ENCODE data around the gene EPRS1. TPM values are rescaled to one million over a fixed set of nuclear protein-coding genes. Genes with fewer than 3 reads are reported as not detected.

EPRS1 gene
- polyA plus RNA-seq (2011; rRNA removed) (113 and 167 TPM in 2 replicates), polyA plus RNA-seq (2017; fragmentation: RNase III; extraction: RNeasy Plus Mini Kit Qiagen cat#74134 plus additional on column Dnase treatment) (69.4 to 82.9 TPM (median 72.7 TPM) in 3 replicates), polyA minus RNA-seq (2011; rRNA and poly(A)+ RNA removed) (122 and 127 TPM in 2 replicates)
- polyA plus RNA-seq (2012; cell fraction: cytosol; rRNA removed), result 22.8 and 23.2 TPM in 2 replicates
- 23.8 and 27.2 TPM in 2 replicates for polyA plus RNA-seq (2012; cell fraction: nucleus; rRNA removed)

DNA sequence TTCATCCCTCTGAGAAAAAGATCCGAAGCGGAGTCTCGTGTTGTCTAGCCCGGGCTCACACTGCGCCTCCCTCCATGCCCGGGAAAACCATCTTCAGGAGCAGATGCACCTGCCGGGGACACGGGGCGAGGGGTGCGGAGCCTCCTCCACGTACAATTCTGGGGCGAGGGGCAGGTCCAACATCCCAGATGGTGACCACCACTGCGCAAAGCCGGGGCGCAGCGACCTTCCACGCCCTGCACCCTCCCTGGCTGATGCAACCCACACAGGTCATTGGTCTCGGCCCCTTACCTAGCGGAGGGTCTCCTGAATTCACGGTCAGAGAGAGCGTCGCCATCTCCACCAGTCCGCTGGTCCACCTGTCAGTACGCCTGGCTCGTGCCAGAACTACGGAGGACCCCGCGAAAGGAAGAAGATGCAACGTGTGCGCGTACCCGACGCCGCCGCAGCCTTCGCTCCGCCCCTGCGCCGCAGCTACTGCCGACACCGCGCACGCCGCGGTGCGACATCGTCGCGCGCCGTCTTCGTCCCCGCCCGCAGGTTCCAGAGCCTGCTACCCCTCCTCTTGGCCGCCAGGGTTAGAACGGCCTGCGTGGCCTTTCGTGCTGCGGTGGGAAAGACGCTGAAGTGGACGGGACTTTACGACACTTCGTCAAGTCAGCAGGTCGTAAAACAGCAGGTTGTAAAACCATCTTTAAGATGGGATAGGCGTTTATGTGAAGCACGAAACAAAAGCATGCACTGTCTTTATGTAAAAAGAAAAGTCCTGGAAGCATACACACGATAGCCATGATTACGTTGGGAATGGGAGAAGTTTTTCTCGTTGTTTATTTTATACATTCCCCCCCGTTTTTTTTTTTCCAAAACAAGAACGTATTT, at the start of gene EPRS1:
EPRS1 (minus strand) TSS at position 454 of the 879 bp plus-strand sequence; CDS start at position 337, 117 bp downstream.
- ATAC-seq (peak; percentile 98 to 99), FAIRE-seq (peak; percentile 73), DNase-seq (ENCODE audit: low read depth in 1 of 2, low spot score in 1 of 2) (peak; percentile 93 to 99)
- CTCF ChIA-PET, result interaction anchor here (0.7 kb wide), 2 partner anchors 34 to 53 kb away, joined by 3 read pairs; no protein-coding TSS in a partner anchor
- H3K9me3 ChIP-seq, result no peaks in the 10 kb centered on the region
- POLR2A ChIA-PET, result no interaction called here
- WGBS (ENCODE audit: missing lambda C conversion rate), result 2% methylated on average over 61 of the region's 71 CpGs
- peak within 1 kb of the TSS; percentile 85 to 92 for H3K27ac ChIP-seq
- peak within 1 kb of the TSS; percentile 81 for H3K4me2 ChIP-seq
- peak within 1 kb of the TSS; percentile 74 for H3K4me3 ChIP-seq
- H3K4me1 ChIP-seq, result peaks cover 12% of the 10 kb centered on the region; the same call in 2 of the 3 replicates
- TF ChIP-seq, protein P1, sequence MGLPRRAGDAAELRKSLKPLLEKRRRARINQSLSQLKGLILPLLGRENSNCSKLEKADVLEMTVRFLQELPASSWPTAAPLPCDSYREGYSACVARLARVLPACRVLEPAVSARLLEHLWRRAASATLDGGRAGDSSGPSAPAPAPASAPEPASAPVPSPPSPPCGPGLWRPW (IDR thresholded peaks at IDR 0.05), result no peak
- TF ChIP-seq, protein P2, sequence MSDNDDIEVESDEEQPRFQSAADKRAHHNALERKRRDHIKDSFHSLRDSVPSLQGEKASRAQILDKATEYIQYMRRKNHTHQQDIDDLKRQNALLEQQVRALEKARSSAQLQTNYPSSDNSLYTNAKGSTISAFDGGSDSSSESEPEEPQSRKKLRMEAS (IDR thresholded peaks at IDR 0.05), result peak; percentile 92
- TF ChIP-seq FOSL2 (IDR thresholded peaks at IDR 0.05) (no peak), FOSL2 (CRISPR knock-in tag; IDR thresholded peaks at IDR 0.05) (no peak), JUN (IDR thresholded peaks at IDR 0.05) (peak; percentile 69 to 85; a peak in 4 of 5 replicates), CHD2 (IDR thresholded peaks at IDR 0.05; ENCODE audit: low read length, partially characterized antibody) (no peak), RCOR1 (IDR thresholded peaks at IDR 0.05; ENCODE audit: low read depth, low read length) (no peak), POLR2A (IDR thresholded peaks at IDR 0.05; ENCODE audit: low read length) (peak; percentile 83), PHF8 (IDR thresholded peaks at IDR 0.05; ENCODE audit: borderline replicate concordance, low read depth) (0 out of 2 replicates have a peak, but pooled peaks have one; percentile 37), HOXB13 (CRISPR knock-in tag; IDR thresholded peaks at IDR 0.05; ENCODE audit: low read depth) (no peak), CBX8 (IDR thresholded peaks at IDR 0.05) (no peak), NFE2L2 (conservative IDR thresholded peaks at IDR 0.05; ENCODE audit: low read length) (no peak), KDM5A (IDR thresholded peaks at IDR 0.05) (peak; percentile 32; the same call in 1 of the 2 replicates), ZSCAN20 (CRISPR knock-in tag; IDR thresholded peaks at IDR 0.05) (no peak), CHD4 (IDR thresholded peaks at IDR 0.05; ENCODE audit: borderline replicate concordance) (no peak; the same call in 1 of the 2 replicates), KDM1A (IDR thresholded peaks at IDR 0.05; ENCODE audit: low read depth) (no peak; the same call in 1 of the 2 replicates), CEBPB (IDR thresholded peaks at IDR 0.05) (0 out of 4 replicates have a peak, but pooled peaks of 1 of the 2 experiments have one; percentile 14), MAFK (IDR thresholded peaks at IDR 0.05; ENCODE audit: partially characterized antibody) (peak; percentile 95), ESRRA (IDR thresholded peaks at IDR 0.05; ENCODE audit: borderline replicate concordance, low read length) (no peak), RAD21 (conservative IDR thresholded peaks at IDR 0.05 in 1 of 2, IDR thresholded peaks at IDR 0.05 in 1 of 2) (no peak), ZFP36 (IDR thresholded peaks at IDR 0.05; ENCODE audit: borderline replicate concordance, partially characterized antibody) (no peak), HEYL (CRISPR knock-in tag; IDR thresholded peaks at IDR 0.05) (no peak), NPAS2 (CRISPR knock-in tag; IDR thresholded peaks at IDR 0.05; ENCODE audit: borderline replicate concordance) (no peak), GATA3 (IDR thresholded peaks at IDR 0.05; ENCODE audit: borderline replicate concordance) (peak; percentile 69; the same call in 1 of the 2 replicates), EHF (CRISPR knock-in tag; IDR thresholded peaks at IDR 0.05) (no peak), RFX5 (IDR thresholded peaks at IDR 0.05) (no peak)
- TF ChIP-seq, protein P3, sequence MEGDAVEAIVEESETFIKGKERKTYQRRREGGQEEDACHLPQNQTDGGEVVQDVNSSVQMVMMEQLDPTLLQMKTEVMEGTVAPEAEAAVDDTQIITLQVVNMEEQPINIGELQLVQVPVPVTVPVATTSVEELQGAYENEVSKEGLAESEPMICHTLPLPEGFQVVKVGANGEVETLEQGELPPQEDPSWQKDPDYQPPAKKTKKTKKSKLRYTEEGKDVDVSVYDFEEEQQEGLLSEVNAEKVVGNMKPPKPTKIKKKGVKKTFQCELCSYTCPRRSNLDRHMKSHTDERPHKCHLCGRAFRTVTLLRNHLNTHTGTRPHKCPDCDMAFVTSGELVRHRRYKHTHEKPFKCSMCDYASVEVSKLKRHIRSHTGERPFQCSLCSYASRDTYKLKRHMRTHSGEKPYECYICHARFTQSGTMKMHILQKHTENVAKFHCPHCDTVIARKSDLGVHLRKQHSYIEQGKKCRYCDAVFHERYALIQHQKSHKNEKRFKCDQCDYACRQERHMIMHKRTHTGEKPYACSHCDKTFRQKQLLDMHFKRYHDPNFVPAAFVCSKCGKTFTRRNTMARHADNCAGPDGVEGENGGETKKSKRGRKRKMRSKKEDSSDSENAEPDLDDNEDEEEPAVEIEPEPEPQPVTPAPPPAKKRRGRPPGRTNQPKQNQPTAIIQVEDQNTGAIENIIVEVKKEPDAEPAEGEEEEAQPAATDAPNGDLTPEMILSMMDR (IDR thresholded peaks at IDR 0.05), result 0 out of 3 replicates have a peak, but pooled peaks have one; percentile 21
- TF ChIP-seq, protein P4, sequence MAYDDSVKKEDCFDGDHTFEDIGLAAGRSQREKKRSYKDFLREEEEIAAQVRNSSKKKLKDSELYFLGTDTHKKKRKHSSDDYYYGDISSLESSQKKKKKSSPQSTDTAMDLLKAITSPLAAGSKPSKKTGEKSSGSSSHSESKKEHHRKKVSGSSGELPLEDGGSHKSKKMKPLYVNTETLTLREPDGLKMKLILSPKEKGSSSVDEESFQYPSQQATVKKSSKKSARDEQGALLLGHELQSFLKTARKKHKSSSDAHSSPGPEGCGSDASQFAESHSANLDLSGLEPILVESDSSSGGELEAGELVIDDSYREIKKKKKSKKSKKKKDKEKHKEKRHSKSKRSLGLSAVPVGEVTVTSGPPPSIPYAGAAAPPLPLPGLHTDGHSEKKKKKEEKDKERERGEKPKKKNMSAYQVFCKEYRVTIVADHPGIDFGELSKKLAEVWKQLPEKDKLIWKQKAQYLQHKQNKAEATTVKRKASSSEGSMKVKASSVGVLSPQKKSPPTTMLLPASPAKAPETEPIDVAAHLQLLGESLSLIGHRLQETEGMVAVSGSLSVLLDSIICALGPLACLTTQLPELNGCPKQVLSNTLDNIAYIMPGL (CRISPR knock-in tag; IDR thresholded peaks at IDR 0.05; ENCODE audit: borderline replicate concordance), result no peak
- TF ChIP-seq, protein P5, sequence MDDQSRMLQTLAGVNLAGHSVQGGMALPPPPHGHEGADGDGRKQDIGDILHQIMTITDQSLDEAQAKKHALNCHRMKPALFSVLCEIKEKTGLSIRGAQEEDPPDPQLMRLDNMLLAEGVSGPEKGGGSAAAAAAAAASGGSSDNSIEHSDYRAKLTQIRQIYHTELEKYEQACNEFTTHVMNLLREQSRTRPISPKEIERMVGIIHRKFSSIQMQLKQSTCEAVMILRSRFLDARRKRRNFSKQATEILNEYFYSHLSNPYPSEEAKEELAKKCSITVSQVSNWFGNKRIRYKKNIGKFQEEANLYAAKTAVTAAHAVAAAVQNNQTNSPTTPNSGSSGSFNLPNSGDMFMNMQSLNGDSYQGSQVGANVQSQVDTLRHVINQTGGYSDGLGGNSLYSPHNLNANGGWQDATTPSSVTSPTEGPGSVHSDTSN (IDR thresholded peaks at IDR 0.05), result no peak
- TF ChIP-seq, protein P6, sequence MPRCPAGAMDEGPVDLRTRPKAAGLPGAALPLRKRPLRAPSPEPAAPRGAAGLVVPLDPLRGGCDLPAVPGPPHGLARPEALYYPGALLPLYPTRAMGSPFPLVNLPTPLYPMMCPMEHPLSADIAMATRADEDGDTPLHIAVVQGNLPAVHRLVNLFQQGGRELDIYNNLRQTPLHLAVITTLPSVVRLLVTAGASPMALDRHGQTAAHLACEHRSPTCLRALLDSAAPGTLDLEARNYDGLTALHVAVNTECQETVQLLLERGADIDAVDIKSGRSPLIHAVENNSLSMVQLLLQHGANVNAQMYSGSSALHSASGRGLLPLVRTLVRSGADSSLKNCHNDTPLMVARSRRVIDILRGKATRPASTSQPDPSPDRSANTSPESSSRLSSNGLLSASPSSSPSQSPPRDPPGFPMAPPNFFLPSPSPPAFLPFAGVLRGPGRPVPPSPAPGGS (IDR thresholded peaks at IDR 0.05), result peak; percentile 76; the same call in 2 of the 3 replicates
- TF ChIP-seq, protein P7, sequence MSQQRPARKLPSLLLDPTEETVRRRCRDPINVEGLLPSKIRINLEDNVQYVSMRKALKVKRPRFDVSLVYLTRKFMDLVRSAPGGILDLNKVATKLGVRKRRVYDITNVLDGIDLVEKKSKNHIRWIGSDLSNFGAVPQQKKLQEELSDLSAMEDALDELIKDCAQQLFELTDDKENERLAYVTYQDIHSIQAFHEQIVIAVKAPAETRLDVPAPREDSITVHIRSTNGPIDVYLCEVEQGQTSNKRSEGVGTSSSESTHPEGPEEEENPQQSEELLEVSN (IDR thresholded peaks at IDR 0.05; ENCODE audit: borderline replicate concordance, low read depth), result peak; percentile 70; the same call in 1 of the 2 replicates

Data from A549 (cell line).